Endothelial cell of umbilical vein (primary cell): ENCODE results near the gene AP3S2. TPM values are rescaled to one million over a fixed set of nuclear protein-coding genes. Genes with fewer than 3 reads are reported as not detected.

ENCODE experiments used
- BruUV-seq: library from RNA; stranded (reverse); fragments of 400-500 nt; replicated peaks from 2 replicates; lab custom pipeline; 2021; lab: Mats Ljungman, UMichigan
- CTCF ChIA-PET: fragments of 300-600, 350-600 bp; sonication (Branson Sonifier 250); formaldehyde crosslinking; loops from one replicate; lab custom pipeline; 2021; ENCODE audit warnings: antibody characterized with exemption, inconsistent platforms; lab: Charles Lee
- POLR2A ChIA-PET: fragments of 300-600, 350-600 bp; sonication (Branson Sonifier 250); formaldehyde crosslinking; loops from one replicate; lab custom pipeline; 2021; ENCODE audit warnings: antibody characterized with exemption, inconsistent platforms; lab: Charles Lee
- DNase-seq: peaks from one replicate; pipeline ENCODE4 v3.0.0-alpha.2; 2011; ENCODE audit warnings: low read depth, low spot score
- FAIRE-seq: peaks from 2 replicates; lab custom pipeline; 2011; peaks lifted over from hg19 to GRCh38; lab: Jason Lieb, UNC
- H2AFZ ChIP-seq: 2 replicates; pipeline ENCODE4 v1.6.0; 2012; ENCODE audit warnings: low read depth, low read length, control low read depth, inconsistent platforms
- H3K27ac ChIP-seq: 2 replicates; pipeline ENCODE4 v1.5.1; 2011; ENCODE audit warnings: low read depth, mild to moderate bottlenecking, control low read depth, low read length, moderate library complexity; ENCODE audit not compliant: insufficient read depth
- H3K27me3 ChIP-seq, 2 experiments: 2 replicates each; pipeline versions ENCODE4 v1.6.0 to v1.6.1; 2011; ENCODE audit warnings: low read length in 2 of 2, mixed read lengths in 1 of 2; ENCODE audit not compliant: control insufficient read depth in 2 of 2, insufficient read depth in 2 of 2
- H3K36me3 ChIP-seq, 2 experiments: 2 replicates in 1 of 2; 3 replicates in 1 of 2; pipeline ENCODE4 v1.5.1; 2011; ENCODE audit warnings: low read length in 2 of 2, mild to moderate bottlenecking in 1 of 2, moderate library complexity in 1 of 2; ENCODE audit not compliant: control insufficient read depth in 2 of 2, insufficient read depth in 2 of 2; ENCODE audit errors: extremely low read depth in 1 of 2
- H3K4me1 ChIP-seq: 3 replicates; pipeline ENCODE4 v1.5.1; 2011; ENCODE audit warnings: mild to moderate bottlenecking, low read length; ENCODE audit not compliant: control insufficient read depth, insufficient read depth; ENCODE audit errors: extremely low read depth
- H3K4me2 ChIP-seq: 2 replicates; pipeline ENCODE4 v1.6.1; 2011; ENCODE audit warnings: low read length, control low read depth, mixed read lengths; ENCODE audit not compliant: insufficient read depth
- H3K4me3 ChIP-seq, 3 experiments: fragments of 200-600 bp in 1 of 3; sonication (generic), shearing (Covaris generic) in 1 of 3; replicated peaks in 1 of 3; 2 replicates each; pipeline ENCODE4 v1.5.1; 2011 to 2016; ENCODE audit warnings: control low read depth in 3 of 3, low read length in 3 of 3, mild to moderate bottlenecking in 2 of 3, inconsistent platforms in 1 of 3, low read depth in 1 of 3, moderate library complexity in 1 of 3; ENCODE audit not compliant: insufficient read depth in 1 of 3
- H3K79me2 ChIP-seq: 2 replicates; pipeline ENCODE4 v1.6.0; 2012; ENCODE audit warnings: low read length, inconsistent platforms; ENCODE audit not compliant: control insufficient read depth, insufficient read depth
- H3K9ac ChIP-seq: replicated peaks from 2 replicates; pipeline ENCODE3; 2011; ENCODE audit warnings: low read length, control low read depth; ENCODE audit not compliant: insufficient read depth; ENCODE audit errors: extremely low read depth
- H3K9me1 ChIP-seq: replicated peaks from 3 replicates; pipeline ENCODE4 v1.6.0; 2011; ENCODE audit warnings: mild to moderate bottlenecking, low read length; ENCODE audit not compliant: control insufficient read depth, insufficient read depth; ENCODE audit errors: extremely low read depth
- H3K9me3 ChIP-seq: replicated peaks from 2 replicates; pipeline ENCODE4 v1.5.1; 2012; ENCODE audit warnings: low read length, inconsistent platforms; ENCODE audit not compliant: control insufficient read depth, insufficient read depth
- H4K20me1 ChIP-seq: replicated peaks from 2 replicates; pipeline ENCODE3; 2011; ENCODE audit warnings: mild to moderate bottlenecking, low read length; ENCODE audit not compliant: control insufficient read depth, insufficient read depth; ENCODE audit errors: extremely low read depth
- CTCF ChIP-seq, 2 donors: IDR thresholded peaks; 1 replicate in 1 of 2; 2 replicates in 1 of 2; pipeline ENCODE4 v1.5.1; 2011; ENCODE audit warnings: low read length in 2 of 2, mild to moderate bottlenecking in 2 of 2, moderate library complexity in 2 of 2, control low read depth in 1 of 2, inconsistent platforms in 1 of 2, low read depth in 1 of 2; ENCODE audit not compliant: insufficient read depth in 1 of 2; ENCODE audit errors: extremely low read depth in 1 of 2
- EZH2 ChIP-seq: IDR thresholded peaks from 2 replicates; pipeline ENCODE4 v1.6.1; 2012; ENCODE audit warnings: borderline replicate concordance, low read depth, mild to moderate bottlenecking, moderate library complexity, low read length, inconsistent platforms; ENCODE audit not compliant: severe bottlenecking
- FOS ChIP-seq: IDR thresholded peaks from 2 replicates; pipeline ENCODE4 v1.6.1; 2011; ENCODE audit warnings: mild to moderate bottlenecking, low read length, moderate library complexity, borderline replicate concordance; ENCODE audit not compliant: insufficient read depth
- GATA2 ChIP-seq: IDR thresholded peaks from 2 replicates; pipeline ENCODE4 v1.7.0; 2011; ENCODE audit warnings: low read depth, mild to moderate bottlenecking, moderate library complexity, mixed read lengths, low read length; ENCODE audit not compliant: insufficient read length, insufficient read depth
- JUN ChIP-seq: IDR thresholded peaks from 2 replicates; pipeline ENCODE4 v1.6.1; 2011; ENCODE audit warnings: borderline replicate concordance, low read depth; ENCODE audit not compliant: insufficient read length, insufficient read depth
- MAX ChIP-seq: IDR thresholded peaks from 2 replicates; pipeline ENCODE4 v1.6.1; 2011; ENCODE audit not compliant: insufficient read depth, insufficient read length
- MYC ChIP-seq: IDR thresholded peaks from one replicate; pipeline ENCODE4 v1.6.1; 2011; ENCODE audit warnings: mild to moderate bottlenecking, low read depth, low read length
- POLR2A ChIP-seq: IDR thresholded peaks from 2 replicates; pipeline ENCODE4 v1.6.1; 2012; ENCODE audit warnings: low read depth, mild to moderate bottlenecking, control low read depth, low read length
- POLR2AphosphoS5 ChIP-seq: IDR thresholded peaks from 2 replicates; pipeline ENCODE4 v1.6.1; 2012; ENCODE audit warnings: low read depth, mild to moderate bottlenecking, control low read depth, low read length, moderate library complexity; ENCODE audit not compliant: insufficient read depth
- dilution Hi-C: fragments of 300-500 bp; cut with MboI; formaldehyde crosslinking; loops from one replicate; pipeline ENCODE4 v1.15.0; 2019; ENCODE audit warnings: low sequenced_read_pairs; ENCODE audit not compliant: extremely low pct_ligation_motif_present
- intact Hi-C: fragments of 100-400 bp; cut with micrococcal nuclease; formaldehyde crosslinking; loops from one replicate; pipeline ENCODE4 v1.10.0; 2022
- polyA plus RNA-seq, 4 experiments: library from polyadenylated mRNA; depleted of rRNA in 3 of 4; stranded (reverse) in 3 of 4; unstranded in 1 of 4; fragments of >200 nt; gene quantifications; 2 replicates each; pipeline versions ENCODE4 v1.2.1 to v1.2.3, GENCODE V29; 2011 to 2012; ENCODE audit warnings: missing spikeins in 1 of 4
- total RNA-seq: library from RNA; stranded (reverse); gene quantifications from 2 replicates; pipeline ENCODE4 v1.2.3, GENCODE V29; 2021

Gene AP3S2
- total and polyA plus RNA-seq, 2 donors (not counting 3 experiments of a cell fraction or from before 2014, with no cell fraction given) = 14.6 to 31.1 TPM

- H3K79me2 ChIP-seq = no peaks in the 10 kb centered on the region
- no peak overlapping the region for H3K4me3 ChIP-seq
- intact Hi-C loops = loop anchor here (1.0 kb wide), 1 partner anchor 17 kb away; no protein-coding TSS in a partner anchor
- H3K9me3 ChIP-seq = no peaks in the 10 kb centered on the region
- H3K9me1 ChIP-seq = no peaks in the 10 kb centered on the region
- no peaks in the 10 kb centered on the region for H3K27me3 ChIP-seq
- BruUV-seq = no TSS peak
- POLR2A ChIA-PET = no interaction called here
- CTCF ChIA-PET = interaction anchor here (5.3 kb wide), 1 partner anchor 25 kb away, joined by 38 read pairs; no protein-coding TSS in a partner anchor
- DNase-seq (peak; percentile 36), FAIRE-seq (no peak)
- dilution Hi-C loops = no loop called here
- TF ChIP-seq JUN (no peak), POLR2AphosphoS5 (no peak), CTCF (IDR thresholded peaks at IDR 0.05; ENCODE audit: extremely low read depth in 1 of 2, insufficient read depth in 1 of 2, low read depth in 1 of 2, low read length in 2 of 2) (no peak)
- no peak overlapping the region for H3K9ac ChIP-seq
- H2AFZ ChIP-seq = no peak overlapping the region
- H3K36me3 ChIP-seq = peaks cover 5 to 15% of the 10 kb centered on the region in 2 experiments
- no peaks in the 10 kb centered on the region for H3K4me1 ChIP-seq
- H3K4me2 ChIP-seq = no peak overlapping the region
- H4K20me1 ChIP-seq = no peaks in the 10 kb centered on the region
- no peak overlapping the region for H3K27ac ChIP-seq
Observed at GRCh38 chr15:89785774-89786140, 108.0 kb downstream of the AP3S2 start.

GRCh38 chr15:89785064-89785773, 108.6 kb downstream of the AP3S2 start:
- H3K9ac ChIP-seq = no peak overlapping the region

More at GRCh38 chr15:89785064-89785773, 108.6 kb downstream of the AP3S2 start:
- Histone ChIP-seq H3K79me2 (no peaks in the 10 kb centered on the region), H4K20me1 (no peaks in the 10 kb centered on the region), H3K27ac (no peak overlapping the region), H3K4me3 (no peak overlapping the region), H3K27me3 (no peaks in the 10 kb centered on the region), H3K9me3 (no peaks in the 10 kb centered on the region), H3K4me1 (no peaks in the 10 kb centered on the region), H3K9me1 (no peaks in the 10 kb centered on the region), H2AFZ (no peak overlapping the region), H3K4me2 (no peak overlapping the region), H3K36me3 (peaks cover 5 to 10% of the 10 kb centered on the region in 2 experiments)
- ChIA-PET POLR2A (no interaction called here), CTCF (interaction anchor here (1.9 to 5.3 kb wide), 2 partner anchors 24 to 91 kb away, joined by 4 to 38 read pairs; no protein-coding TSS in a partner anchor)
- intact Hi-C loops (no loop called here), dilution Hi-C loops (no loop called here)
- FAIRE-seq = no peak
- no peak for DNase-seq
- TF ChIP-seq CTCF (IDR thresholded peaks at IDR 0.05; ENCODE audit: extremely low read depth in 1 of 2, insufficient read depth in 1 of 2, low read depth in 1 of 2, low read length in 2 of 2) (no peak), POLR2AphosphoS5 (no peak), EZH2 (no peak), MAX (no peak), GATA2 (no peak), POLR2A (no peak), MYC (no peak), JUN (no peak), FOS (no peak)
- TSS peak; percentile 99 for BruUV-seq
